ENCODE results near the gene TRIM5.

Gene TRIM5

GRCh38 chr11:5621580-5621979 lies 63.3 kb downstream of the TRIM5 start:
- no peak for DNase-seq

DNA sequence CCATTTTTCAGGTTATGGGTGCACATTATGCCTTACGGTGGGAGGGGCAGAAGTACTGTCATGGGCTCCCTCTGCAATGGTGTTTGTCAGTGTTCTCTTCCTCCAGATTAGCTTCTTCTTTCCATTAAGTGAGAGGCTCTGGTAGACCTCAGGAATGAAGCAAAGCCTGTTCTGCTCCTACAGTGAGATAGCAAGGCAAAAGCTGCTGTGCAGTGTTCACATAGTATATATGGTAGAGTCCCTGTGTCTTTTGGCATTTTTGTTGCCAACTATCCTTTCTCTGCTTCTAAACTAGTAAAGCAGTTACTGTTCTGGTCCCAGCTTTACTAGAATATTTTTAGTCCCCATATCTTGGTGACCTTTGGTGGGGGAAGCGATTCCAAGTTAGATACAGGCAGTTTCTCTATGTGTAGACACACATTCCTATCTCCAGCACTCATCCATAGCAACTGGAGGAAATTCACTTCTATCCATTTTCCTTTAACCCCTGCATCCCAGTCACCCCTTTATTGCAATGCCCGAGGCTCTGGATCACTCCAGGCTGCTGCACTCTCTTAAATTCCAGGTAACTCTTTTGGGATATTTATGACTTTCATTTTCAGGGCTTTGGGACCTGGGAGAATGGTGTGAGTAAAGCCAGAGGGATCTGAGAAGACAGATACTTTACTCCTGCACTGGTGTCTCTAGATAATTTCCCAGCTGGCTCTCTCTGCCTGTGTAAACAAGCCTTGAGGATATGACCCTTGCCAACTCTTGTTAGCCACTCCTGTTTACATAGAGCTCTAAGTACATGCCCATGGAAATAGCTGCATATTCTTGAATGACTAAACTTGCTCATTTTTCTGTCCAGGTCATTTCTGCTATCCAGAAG lies 64.0 kb downstream of the TRIM5 start:
- no peak for DNase-seq

DNA sequence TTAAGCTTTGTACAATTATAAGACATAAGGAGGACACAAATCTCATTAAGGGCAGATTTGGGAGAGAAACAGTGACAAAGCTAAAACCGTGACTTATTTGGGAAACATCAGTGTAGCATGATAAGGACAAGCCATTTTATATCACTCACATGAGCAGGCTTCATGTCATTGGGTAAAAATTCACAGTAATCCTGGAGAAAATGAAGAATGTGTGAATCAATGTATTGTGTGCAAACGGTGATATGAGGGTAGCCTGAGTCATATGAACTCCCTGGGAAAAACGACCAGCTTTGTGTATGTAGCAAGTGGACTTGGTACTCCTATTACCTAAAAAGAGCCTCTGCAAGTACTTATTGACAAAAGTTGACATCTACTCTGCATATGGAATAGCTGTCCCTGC lies 66.1 kb downstream of the TRIM5 start:
- DNase-seq: no peak

Measured in T-helper 2 cell (primary cell).